H9 (cell line): Measurements from ENCODE around the gene YWHAB. TPM values are rescaled to one million over a fixed set of nuclear protein-coding genes. Genes with fewer than 3 reads are reported as not detected.

Experiments used
- DNase-seq: peaks from one replicate; pipeline ENCODE4 v3.0.0-alpha.2; 2017
- H2AFZ ChIP-seq: one replicate; pipeline ENCODE4 v1.6.1; 2013; ENCODE audit warnings: mild to moderate bottlenecking, low read length, control low read depth, moderate library complexity
- H2AK5ac ChIP-seq: 2 replicates; pipeline ENCODE4 v1.6.1; 2013; ENCODE audit warnings: low read length, control low read depth, mixed read lengths; ENCODE audit not compliant: insufficient read length
- H2BK120ac ChIP-seq: one replicate; pipeline ENCODE4 v1.6.1; 2013; ENCODE audit warnings: low read depth, mild to moderate bottlenecking, low read length, control low read depth, inconsistent platforms; ENCODE audit not compliant: poor library complexity, severe bottlenecking
- H2BK12ac ChIP-seq: 2 replicates; pipeline ENCODE4 v1.6.1; 2013; ENCODE audit warnings: low read length, control low read depth, mixed read lengths, low read depth; ENCODE audit not compliant: insufficient read length
- H2BK15ac ChIP-seq: 2 replicates; pipeline ENCODE4 v1.6.1; 2013; ENCODE audit warnings: low read depth, low read length, control low read depth
- H2BK20ac ChIP-seq: one replicate; pipeline ENCODE4 v1.6.1; 2013; ENCODE audit warnings: low read depth, mild to moderate bottlenecking, low read length, control low read depth, inconsistent platforms; ENCODE audit not compliant: poor library complexity, severe bottlenecking
- H2BK5ac ChIP-seq: 2 replicates; pipeline ENCODE4 v1.6.1; 2013; ENCODE audit warnings: low read length, control low read depth, mixed read lengths; ENCODE audit not compliant: insufficient read length
- H3K14ac ChIP-seq: 2 replicates; pipeline ENCODE4 v1.6.1; 2013; ENCODE audit warnings: low read length, control low read depth; ENCODE audit not compliant: insufficient read depth
- H3K18ac ChIP-seq: 2 replicates; pipeline ENCODE4 v1.6.1; 2013; ENCODE audit warnings: low read depth, mild to moderate bottlenecking, mixed read lengths, low read length, control low read depth; ENCODE audit not compliant: insufficient read length
- H3K23ac ChIP-seq: 2 replicates; pipeline ENCODE4 v1.6.1; 2013; ENCODE audit warnings: low read length, control low read depth, mixed read lengths, low read depth; ENCODE audit not compliant: insufficient read length
- H3K23me2 ChIP-seq: 2 replicates; pipeline ENCODE4 v1.6.1; 2013; ENCODE audit warnings: low read depth, mild to moderate bottlenecking, mixed read lengths, low read length, control low read depth; ENCODE audit not compliant: insufficient read length, poor library complexity, severe bottlenecking
- H3K27ac ChIP-seq: 2 replicates; pipeline ENCODE4 v1.5.1; 2013; ENCODE audit warnings: low read length, control low read depth, mixed read lengths, low read depth; ENCODE audit not compliant: insufficient read length
- H3K27me3 ChIP-seq: 2 replicates; pipeline ENCODE4 v1.6.1; 2013; ENCODE audit warnings: low read length, control low read depth, inconsistent platforms; ENCODE audit not compliant: insufficient read depth
- H3K4ac ChIP-seq: 2 replicates; pipeline ENCODE4 v1.6.1; 2013; ENCODE audit warnings: low read depth, mild to moderate bottlenecking, control low read depth, inconsistent platforms, low read length, moderate library complexity
- H3K4me1 ChIP-seq: 2 replicates; pipeline ENCODE4 v1.6.1; 2013; ENCODE audit warnings: low read length, control low read depth, inconsistent platforms; ENCODE audit not compliant: insufficient read depth
- H3K4me2 ChIP-seq: 2 replicates; pipeline ENCODE4 v1.6.1; 2013; ENCODE audit warnings: low read length, control low read depth, mixed read lengths; ENCODE audit not compliant: insufficient read length, insufficient read depth
- H3K56ac ChIP-seq: 2 replicates; pipeline ENCODE4 v1.6.1; 2013; ENCODE audit warnings: low read depth, mild to moderate bottlenecking, mixed read lengths, low read length, control low read depth; ENCODE audit not compliant: insufficient read length
- H3K79me1 ChIP-seq: 2 replicates; pipeline ENCODE4 v1.6.1; 2013; ENCODE audit warnings: low read depth, mild to moderate bottlenecking, moderate library complexity, low read length, control low read depth, inconsistent platforms; ENCODE audit not compliant: insufficient read depth, poor library complexity, severe bottlenecking
- H3K79me2 ChIP-seq: 2 replicates; pipeline ENCODE4 v1.6.1; 2013; ENCODE audit warnings: low read length, control low read depth, inconsistent platforms; ENCODE audit not compliant: insufficient read depth
- H3K9ac ChIP-seq: 2 replicates; pipeline ENCODE4 v1.6.1; 2013; ENCODE audit warnings: low read length, control low read depth, mixed read lengths; ENCODE audit not compliant: insufficient read length; ENCODE audit errors: extremely low read depth
- H3K9me3 ChIP-seq: one replicate; pipeline ENCODE4 v1.6.1; 2013; ENCODE audit warnings: low read depth, low read length, inconsistent platforms; ENCODE audit not compliant: control insufficient read depth
- H3T11ph ChIP-seq: one replicate; pipeline ENCODE4 v1.6.1; 2013; ENCODE audit warnings: mild to moderate bottlenecking, low read length, control low read depth, inconsistent platforms
- H4K20me1 ChIP-seq: one replicate; pipeline ENCODE4 v1.6.1; 2013; ENCODE audit not compliant: control insufficient read depth, insufficient read length, insufficient read depth
- H4K5ac ChIP-seq: 2 replicates; pipeline ENCODE4 v1.6.1; 2013; ENCODE audit warnings: low read depth, mild to moderate bottlenecking, mixed read lengths, low read length, control low read depth; ENCODE audit not compliant: insufficient read length
- H4K8ac ChIP-seq: replicated peaks from 2 replicates; pipeline ENCODE4 v1.6.1; 2013; ENCODE audit warnings: low read length, control low read depth, mixed read lengths, low read depth; ENCODE audit not compliant: insufficient read length
- H4K91ac ChIP-seq: 2 replicates; pipeline ENCODE4 v1.6.1; 2013; ENCODE audit warnings: low read depth, mild to moderate bottlenecking, moderate library complexity, mixed read lengths, low read length, control low read depth; ENCODE audit not compliant: insufficient read length
- H3K27ac Mint-ChIP-seq, 3 experiments: 2 replicates in 2 of 3; 3 replicates in 1 of 3; pipeline ENCODE4 v1.8.0; 2020 to 2021; ENCODE audit warnings: mixed read lengths in 3 of 3, mild to moderate bottlenecking in 1 of 3, moderate library complexity in 1 of 3
- H3K27me3 Mint-ChIP-seq: 2 replicates; pipeline ENCODE4 v1.8.0; 2021; ENCODE audit warnings: low read depth, mild to moderate bottlenecking, moderate library complexity, mixed read lengths
- H3K36me3 Mint-ChIP-seq, 3 experiments: 2 replicates in 2 of 3; 3 replicates in 1 of 3; pipeline ENCODE4 v1.8.0; 2020 to 2021; ENCODE audit warnings: low read depth in 3 of 3, mixed read lengths in 3 of 3; ENCODE audit not compliant: insufficient read depth in 1 of 3
- H3K4me1 Mint-ChIP-seq, 2 experiments: 2 replicates each; pipeline ENCODE4 v1.8.0; 2020; ENCODE audit warnings: mixed read lengths in 2 of 2
- H3K4me3 Mint-ChIP-seq, 2 experiments: 2 replicates in 1 of 2; 3 replicates in 1 of 2; pipeline ENCODE4 v1.8.0; 2020 to 2021; ENCODE audit warnings: mild to moderate bottlenecking in 2 of 2, mixed read lengths in 2 of 2, moderate library complexity in 1 of 2
- H3K9me3 Mint-ChIP-seq, 2 experiments: 2 replicates in 1 of 2; 3 replicates in 1 of 2; pipeline ENCODE4 v1.8.0; 2020; ENCODE audit warnings: mild to moderate bottlenecking in 2 of 2, mixed read lengths in 2 of 2, moderate library complexity in 1 of 2
- WGBS: extraction: QIAGEN DNeasy Blood & Tissue Kit; methylation state at CpG from one replicate; pipeline ENCODE4 v1.1.7; 2013; ENCODE audit warnings: missing lambda C conversion rate, low lambda C conversion rate, mixed read lengths; ENCODE audit not compliant: insufficient read length; ENCODE audit errors: extremely low coverage; 5-methylcytosine and 5-hydroxymethylcytosine counted together
- total RNA-seq: library from RNA; stranded (reverse); gene quantifications from 2 replicates; pipeline ENCODE4 v1.2.1, GENCODE V29; 2021
- TF ChIP-seq, protein P1 (sequence below): fragments of 200-600 bp; sonication (generic); conservative IDR thresholded peaks from 3 replicates; pipeline ENCODE4 v1.8.0; 2021; ENCODE audit warnings: antibody characterized with exemption, mild to moderate bottlenecking

The YWHAB gene
- total RNA-seq, 1 experiment from 2014 or later, result 203 TPM

DNA sequence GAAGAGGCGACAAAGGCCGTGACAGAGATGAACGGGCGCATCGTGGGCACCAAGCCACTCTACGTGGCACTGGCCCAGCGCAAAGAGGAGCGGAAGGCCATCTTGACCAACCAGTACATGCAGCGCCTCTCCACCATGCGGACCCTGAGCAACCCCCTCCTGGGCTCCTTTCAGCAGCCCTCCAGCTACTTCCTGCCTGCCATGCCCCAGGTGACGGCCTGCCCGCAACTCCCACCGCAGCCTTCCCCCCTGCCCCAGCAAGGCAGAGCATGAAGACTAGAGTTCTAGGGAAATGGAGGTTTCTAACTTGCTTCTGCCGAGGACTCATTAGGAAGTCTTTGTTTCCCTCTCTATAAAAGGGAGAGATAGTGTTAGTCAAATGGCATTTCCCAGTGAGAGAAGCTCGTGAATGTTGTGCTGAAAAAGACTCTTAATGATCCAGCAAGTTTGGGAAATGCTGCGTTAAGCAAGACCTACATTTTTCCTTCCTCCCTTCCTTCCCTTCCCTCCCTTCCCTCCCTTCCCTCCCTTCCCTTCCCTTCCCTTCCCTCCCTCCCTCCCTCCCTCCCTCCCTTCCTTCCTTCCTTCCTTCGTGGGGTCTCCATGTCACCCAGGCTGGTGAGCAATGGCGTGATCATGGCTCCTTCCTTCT, 45.1 kb downstream of the YWHAB start:
- no peaks in the 10 kb centered on the region for H3K9me3 ChIP-seq
- Mint-ChIP-seq H3K4me1 (no peaks in the 10 kb centered on the region), H3K27me3 (no peaks in the 10 kb centered on the region), H3K9me3 (no peaks in the 10 kb centered on the region), H3K4me3 (no peak overlapping the region), H3K27ac (peak overlapping the region in 2 of 3 experiments; percentile 68 to 95; a peak in 4 of 7 replicates), H3K36me3 (peaks cover 13 to 57% (median 34%) of the 10 kb centered on the region in 3 experiments; a peak in 6 of 7 replicates)
- H4K5ac ChIP-seq, result no peak overlapping the region
- no peaks in the 10 kb centered on the region for H3K79me1 ChIP-seq
- H3K4ac ChIP-seq, result no peak overlapping the region
- TF ChIP-seq, protein P1, sequence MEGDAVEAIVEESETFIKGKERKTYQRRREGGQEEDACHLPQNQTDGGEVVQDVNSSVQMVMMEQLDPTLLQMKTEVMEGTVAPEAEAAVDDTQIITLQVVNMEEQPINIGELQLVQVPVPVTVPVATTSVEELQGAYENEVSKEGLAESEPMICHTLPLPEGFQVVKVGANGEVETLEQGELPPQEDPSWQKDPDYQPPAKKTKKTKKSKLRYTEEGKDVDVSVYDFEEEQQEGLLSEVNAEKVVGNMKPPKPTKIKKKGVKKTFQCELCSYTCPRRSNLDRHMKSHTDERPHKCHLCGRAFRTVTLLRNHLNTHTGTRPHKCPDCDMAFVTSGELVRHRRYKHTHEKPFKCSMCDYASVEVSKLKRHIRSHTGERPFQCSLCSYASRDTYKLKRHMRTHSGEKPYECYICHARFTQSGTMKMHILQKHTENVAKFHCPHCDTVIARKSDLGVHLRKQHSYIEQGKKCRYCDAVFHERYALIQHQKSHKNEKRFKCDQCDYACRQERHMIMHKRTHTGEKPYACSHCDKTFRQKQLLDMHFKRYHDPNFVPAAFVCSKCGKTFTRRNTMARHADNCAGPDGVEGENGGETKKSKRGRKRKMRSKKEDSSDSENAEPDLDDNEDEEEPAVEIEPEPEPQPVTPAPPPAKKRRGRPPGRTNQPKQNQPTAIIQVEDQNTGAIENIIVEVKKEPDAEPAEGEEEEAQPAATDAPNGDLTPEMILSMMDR, result no peak
- no peak overlapping the region for H4K8ac ChIP-seq
- H3K4me1 ChIP-seq, result no peaks in the 10 kb centered on the region; the same call in 1 of the 2 replicates
- H3K4me2 ChIP-seq, result no peak overlapping the region
- no CpG with 5 or more reads among the region's 18 CpGs for WGBS
- H3K27me3 ChIP-seq, result no peaks in the 10 kb centered on the region
- no peaks in the 10 kb centered on the region for H3K79me2 ChIP-seq
- H3K14ac ChIP-seq, result no peak overlapping the region
- H2BK120ac ChIP-seq, result no peak overlapping the region
- no peak overlapping the region for H2BK20ac ChIP-seq
- no peak overlapping the region for H2BK12ac ChIP-seq
- H2AFZ ChIP-seq, result no peak overlapping the region
- H3K23me2 ChIP-seq, result no peaks in the 10 kb centered on the region
- no peak overlapping the region for H3T11ph ChIP-seq
- no peak for DNase-seq
- no peak overlapping the region for H2BK15ac ChIP-seq
- H3K56ac ChIP-seq, result no peak overlapping the region
- H3K18ac ChIP-seq, result no peak overlapping the region
- no peaks in the 10 kb centered on the region for H4K20me1 ChIP-seq
- no peak overlapping the region for H2BK5ac ChIP-seq
- H3K9ac ChIP-seq, result no peak overlapping the region
- no peak overlapping the region for H2AK5ac ChIP-seq
- H3K27ac ChIP-seq, result no peak overlapping the region
- H4K91ac ChIP-seq, result no peak overlapping the region
- no peak overlapping the region for H3K23ac ChIP-seq
